GM12872 (cell line): ENCODE measurements around the gene IMPDH2.

Experiments used
- CTCF ChIP-seq: IDR thresholded peaks from 3 replicates; pipeline ENCODE4 v1.5.1; 2011; ENCODE audit warnings: low read depth, mild to moderate bottlenecking, low read length, moderate library complexity; ENCODE audit not compliant: insufficient read depth

The IMPDH2 gene

GRCh38 chr3:48982686-48983085 lies 46.5 kb downstream of the IMPDH2 start:
- no peak for TF ChIP-seq CTCF

- no peak for TF ChIP-seq CTCF
Observed at GRCh38 chr3:48982016-48982415, 47.2 kb downstream of the IMPDH2 start.

- TF ChIP-seq CTCF = no peak
Observed at GRCh38 chr3:48980295-48980694, 48.9 kb downstream of the IMPDH2 start.

DNA sequence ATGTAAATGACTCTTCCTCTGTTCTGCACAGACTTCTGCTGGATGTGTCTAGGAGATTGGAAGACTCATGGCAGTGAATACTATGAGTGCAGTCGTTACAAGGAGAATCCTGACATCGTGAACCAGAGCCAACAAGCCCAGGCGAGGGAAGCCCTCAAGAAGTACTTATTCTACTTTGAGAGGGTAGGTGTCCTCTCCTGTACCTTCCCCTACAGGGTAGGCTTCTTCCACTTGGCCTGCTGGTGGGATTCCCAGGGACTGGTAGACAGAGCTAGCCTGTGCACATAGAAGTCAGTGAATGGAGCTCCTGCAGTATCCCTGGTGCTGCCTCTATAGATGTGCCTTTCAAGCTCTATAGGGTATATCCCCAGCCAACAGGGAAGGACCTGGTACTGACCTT lies 49.7 kb downstream of the IMPDH2 start:
- TF ChIP-seq CTCF = no peak
